Measurements from ENCODE around the gene PARP2.

DNA sequence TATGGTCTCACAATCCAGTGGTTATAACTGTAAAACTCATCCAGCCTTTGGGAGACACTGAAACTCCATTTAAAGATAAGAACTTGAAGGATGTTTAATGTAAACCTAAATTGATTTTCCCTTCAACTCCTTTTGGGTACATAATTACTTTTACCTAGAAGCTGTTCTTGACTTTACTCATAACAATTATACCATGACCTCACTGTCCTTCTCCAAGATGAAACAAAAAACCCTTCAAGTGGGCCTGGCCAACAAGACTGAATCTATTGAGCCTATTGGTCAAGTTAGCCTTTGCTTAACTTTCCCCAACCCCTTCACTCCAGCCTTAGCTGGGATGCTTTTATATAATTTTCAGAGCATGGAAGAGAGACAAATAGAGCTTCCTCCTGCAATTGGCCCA is 22.5 kb downstream of the PARP2 start:
- TF ChIP-seq, protein P1, sequence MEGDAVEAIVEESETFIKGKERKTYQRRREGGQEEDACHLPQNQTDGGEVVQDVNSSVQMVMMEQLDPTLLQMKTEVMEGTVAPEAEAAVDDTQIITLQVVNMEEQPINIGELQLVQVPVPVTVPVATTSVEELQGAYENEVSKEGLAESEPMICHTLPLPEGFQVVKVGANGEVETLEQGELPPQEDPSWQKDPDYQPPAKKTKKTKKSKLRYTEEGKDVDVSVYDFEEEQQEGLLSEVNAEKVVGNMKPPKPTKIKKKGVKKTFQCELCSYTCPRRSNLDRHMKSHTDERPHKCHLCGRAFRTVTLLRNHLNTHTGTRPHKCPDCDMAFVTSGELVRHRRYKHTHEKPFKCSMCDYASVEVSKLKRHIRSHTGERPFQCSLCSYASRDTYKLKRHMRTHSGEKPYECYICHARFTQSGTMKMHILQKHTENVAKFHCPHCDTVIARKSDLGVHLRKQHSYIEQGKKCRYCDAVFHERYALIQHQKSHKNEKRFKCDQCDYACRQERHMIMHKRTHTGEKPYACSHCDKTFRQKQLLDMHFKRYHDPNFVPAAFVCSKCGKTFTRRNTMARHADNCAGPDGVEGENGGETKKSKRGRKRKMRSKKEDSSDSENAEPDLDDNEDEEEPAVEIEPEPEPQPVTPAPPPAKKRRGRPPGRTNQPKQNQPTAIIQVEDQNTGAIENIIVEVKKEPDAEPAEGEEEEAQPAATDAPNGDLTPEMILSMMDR (IDR thresholded peaks at IDR 0.05; ENCODE audit: borderline replicate concordance, extremely low read depth, low read length, poor library complexity, severe bottlenecking), result no peak
- TF ChIP-seq EZH2 (IDR thresholded peaks at IDR 0.05; ENCODE audit: borderline replicate concordance, low read depth, low read length, severe bottlenecking), result no peak
